Measurements from ENCODE around the gene HOXD8.

GRCh38 chr2:176103194-176103593, 26.3 kb upstream of the HOXD8 start:
- TF ChIP-seq EZH2 (IDR thresholded peaks at IDR 0.05; ENCODE audit: low read depth), result no peak
- no peak for TF ChIP-seq CTCF (conservative IDR thresholded peaks at IDR 0.05)
